ENCODE data around the gene TBC1D2B. TPM values are rescaled to one million over a fixed set of nuclear protein-coding genes. Genes with fewer than 3 reads are reported as not detected.
"Not testable (repeated sequence)": the region's sequence is repeated elsewhere in the genome, so short reads cannot be mapped to it uniquely, and the experiment has no call there.

Gene TBC1D2B
- total and polyA plus RNA-seq, 8 donors = 9.3 to 61.7 (median 38.8) TPM

DNA sequence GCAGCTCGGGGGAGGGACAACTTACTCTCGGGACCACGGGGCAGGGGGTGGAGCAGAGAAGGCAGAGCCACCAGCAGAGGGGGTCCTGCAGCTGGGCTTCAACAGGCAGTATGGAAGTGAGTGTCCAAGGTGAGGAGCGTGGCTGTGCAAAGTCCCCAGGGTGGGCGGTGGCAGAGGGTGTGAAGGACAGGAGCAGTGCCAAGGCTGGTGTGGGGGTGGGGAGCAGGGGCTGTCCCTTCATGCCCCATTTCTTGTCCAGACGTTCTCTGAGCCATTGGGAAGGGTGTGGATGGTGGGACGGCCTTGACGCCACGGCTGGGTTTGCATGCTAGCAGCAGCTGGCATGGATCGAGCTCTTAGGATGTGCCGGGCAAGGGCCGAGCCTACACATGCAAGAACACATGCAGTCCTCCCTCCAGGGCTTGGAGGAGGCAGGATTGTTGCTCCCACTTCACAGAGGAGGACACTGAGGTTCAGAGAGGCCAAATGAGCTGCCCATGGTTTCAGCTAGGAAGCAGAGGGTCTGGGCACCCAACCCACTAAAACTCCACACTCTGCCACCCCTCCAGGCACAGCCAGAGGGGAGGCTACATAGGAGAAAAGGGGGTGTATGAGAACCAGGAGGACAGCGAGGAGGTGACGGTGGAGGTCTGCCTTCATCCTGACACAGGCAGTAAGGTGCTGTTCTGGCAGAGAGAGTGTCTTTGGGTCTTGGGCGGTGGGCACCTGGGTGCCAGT is 93.6 kb downstream of the TBC1D2B start:
- TF ChIP-seq CTCF (IDR thresholded peaks at IDR 0.05) = no peak
- no peak for TF ChIP-seq POLR2AphosphoS5 (IDR thresholded peaks at IDR 0.05)
- no peak for TF ChIP-seq EP300 (IDR thresholded peaks at IDR 0.05)
- TF ChIP-seq POLR2A (IDR thresholded peaks at IDR 0.05) = no peak
- no peak for DNase-seq
- no peak overlapping the region for H3K4me3 ChIP-seq
- H3K27me3 ChIP-seq = peaks cover 0 to 11% (median 7%) of the 10 kb centered on the region in 3 donors
- peaks cover 0 to 21% (median 17%) of the 10 kb centered on the region in 4 donors for H3K4me1 ChIP-seq
- intact Hi-C loops (cut with DNase I; ENCODE audit: low total_unique reads) = no loop called here
- WGBS, 5 donors = 32 to 56% (median 50%) methylated on average over 13 to 15 of the region's 15 CpGs
- no peaks in the 10 kb centered on the region for H3K36me3 ChIP-seq
- H3K9me3 ChIP-seq = no peaks in the 10 kb centered on the region
- no peak overlapping the region for H3K27ac ChIP-seq

DNA sequence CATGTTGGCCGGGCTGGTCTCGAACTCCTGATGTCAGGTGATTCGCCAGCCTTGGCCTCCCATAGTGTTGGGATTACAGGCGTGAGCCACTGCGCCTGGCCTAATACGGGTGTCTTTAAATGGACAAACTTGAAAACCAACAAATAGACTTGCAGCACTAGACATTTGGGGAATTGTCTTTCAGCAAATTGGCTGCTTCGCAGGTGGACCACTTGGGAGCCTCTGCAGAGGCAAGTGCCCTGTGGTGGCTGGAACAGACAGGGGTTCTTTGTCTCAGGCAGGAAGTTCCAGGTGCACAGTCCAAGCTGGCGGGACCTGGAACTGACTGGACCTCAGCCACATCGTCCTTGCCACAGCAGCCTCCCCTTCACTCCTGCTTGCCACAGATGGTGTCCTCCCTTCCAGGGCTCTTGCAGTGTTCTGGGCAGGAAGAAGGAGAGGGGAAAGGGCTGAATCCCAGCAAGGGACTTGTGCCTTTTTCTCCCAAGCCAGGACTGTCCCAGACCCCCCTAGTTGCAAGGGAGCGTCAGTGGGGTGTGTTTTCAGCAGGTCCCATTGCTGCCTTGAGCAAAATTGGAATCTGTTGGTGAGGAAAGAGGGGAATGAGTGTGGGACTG is 94.3 kb downstream of the TBC1D2B start:
- WGBS, 5 donors = 75 to 82% (median 76%) methylated on average over 8 to 10 of the region's 10 CpGs
- no peak for DNase-seq
- H3K27me3 ChIP-seq = peaks cover 0 to 11% (median 7%) of the 10 kb centered on the region in 3 donors
- no peak overlapping the region for H3K27ac ChIP-seq
- H3K4me1 ChIP-seq = peaks cover 0 to 18% (median 11%) of the 10 kb centered on the region in 4 donors
- no peak overlapping the region for H3K4me3 ChIP-seq
- intact Hi-C loops (cut with DNase I; ENCODE audit: low total_unique reads) = no loop called here
- H3K36me3 ChIP-seq = no peaks in the 10 kb centered on the region
- TF ChIP-seq EP300 (IDR thresholded peaks at IDR 0.05) (no peak), POLR2AphosphoS5 (IDR thresholded peaks at IDR 0.05) (no peak), CTCF (IDR thresholded peaks at IDR 0.05) (no peak), POLR2A (IDR thresholded peaks at IDR 0.05) (no peak)
- H3K9me3 ChIP-seq = no peaks in the 10 kb centered on the region

DNA sequence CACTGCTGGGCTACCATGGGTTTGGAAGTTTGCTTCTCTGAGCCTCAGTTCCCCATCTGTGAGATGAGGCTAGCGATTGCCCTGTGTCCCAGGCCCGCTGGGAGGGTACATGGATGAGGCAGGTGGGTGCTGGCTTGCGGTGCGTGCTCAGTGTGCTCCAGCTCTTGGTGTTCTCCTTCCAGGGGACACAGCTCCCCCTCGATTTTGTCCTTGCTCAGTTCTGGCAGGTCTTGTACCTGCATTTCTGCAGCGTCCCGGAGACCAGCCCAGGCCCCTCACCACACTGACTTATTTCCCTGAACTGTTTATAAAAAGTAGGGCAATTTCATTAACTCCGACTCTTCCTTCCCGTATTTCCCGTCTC is 95.4 kb downstream of the TBC1D2B start:
- no peak overlapping the region for H3K27ac ChIP-seq
- H3K36me3 ChIP-seq = no peaks in the 10 kb centered on the region
- H3K4me3 ChIP-seq = no peak overlapping the region
- H3K4me1 ChIP-seq = peaks cover 0 to 9% (median 2%) of the 10 kb centered on the region in 4 donors
- peaks cover 0 to 8% (median 7%) of the 10 kb centered on the region in 3 donors for H3K27me3 ChIP-seq
- intact Hi-C loops (cut with DNase I; ENCODE audit: low total_unique reads) = no loop called here
- TF ChIP-seq POLR2AphosphoS5 (IDR thresholded peaks at IDR 0.05) (no peak), POLR2A (IDR thresholded peaks at IDR 0.05) (no peak), CTCF (IDR thresholded peaks at IDR 0.05) (no peak), EP300 (IDR thresholded peaks at IDR 0.05) (no peak)
- no peak for DNase-seq
- H3K9me3 ChIP-seq = no peaks in the 10 kb centered on the region
- WGBS, 5 donors = 73 to 81% (median 78%) methylated on average over 9 to 10 of the region's 10 CpGs

GRCh38 chr15:77981281-77982126 is 96.0 kb downstream of the TBC1D2B start:
- H3K27ac ChIP-seq = no peak overlapping the region
- H3K4me1 ChIP-seq = peaks cover 0 to 6% (median 0%) of the 10 kb centered on the region in 4 donors
- WGBS, 5 donors = 74 to 86% (median 81%) methylated on average over 10 to 30 of the region's 30 CpGs
- intact Hi-C loops (cut with DNase I; ENCODE audit: low total_unique reads) = no loop called here
- no peaks in the 10 kb centered on the region for H3K36me3 ChIP-seq
- no peaks in the 10 kb centered on the region for H3K9me3 ChIP-seq
- DNase-seq = no peak
- TF ChIP-seq EP300 (IDR thresholded peaks at IDR 0.05) = no peak
- no peak for TF ChIP-seq CTCF (IDR thresholded peaks at IDR 0.05)
- no peak for TF ChIP-seq POLR2A (IDR thresholded peaks at IDR 0.05)
- no peak overlapping the region for H3K4me3 ChIP-seq
- peaks cover 0 to 7% (median 6%) of the 10 kb centered on the region in 3 donors for H3K27me3 ChIP-seq

- H3K4me1 ChIP-seq; H3K36me3 ChIP-seq; H3K4me3 ChIP-seq; intact Hi-C loops (cut with DNase I; ENCODE audit: low total_unique reads); H3K9me3 ChIP-seq; H3K27me3 ChIP-seq; DNase-seq; H3K27ac ChIP-seq: not testable (repeated sequence)
- 81 to 98% (median 88%) methylated on average over 3 to 5 of the region's 5 CpGs for WGBS, 5 donors
Measured at GRCh38 chr15:77980674-77981073, 96.8 kb downstream of the TBC1D2B start.

All from stomach (tissue), 9 donors.